GM23338 (cell line): ENCODE measurements around the gene ZMPSTE24.

Experiments
- CREB1 ChIP-seq: fragments of 250-450 bp; sonication (Bioruptor Pico); IDR thresholded peaks from 2 replicates; pipeline ENCODE4 v1.5.0; 2020; ENCODE audit warnings: low read depth, mild to moderate bottlenecking, moderate library complexity
- ETS1 ChIP-seq: IDR thresholded peaks from 2 replicates; pipeline ENCODE4 v1.6.1; 2016; ENCODE audit warnings: antibody characterized with exemption
- EZH2 ChIP-seq: fragments of 200-600 bp; sonication (generic); IDR thresholded peaks from one replicate; pipeline ENCODE4 v1.8.0; 2017; ENCODE audit warnings: antibody characterized with exemption, mild to moderate bottlenecking, low read depth; ENCODE audit not compliant: unreplicated experiment
- EZH2phosphoT487 ChIP-seq: fragments of 200-600 bp; sonication (generic); IDR thresholded peaks from one replicate; pipeline ENCODE4 v1.8.1; 2018; ENCODE audit warnings: antibody characterized with exemption; ENCODE audit not compliant: unreplicated experiment
- JUNB ChIP-seq: IDR thresholded peaks from one replicate; pipeline ENCODE4 v1.6.1; 2016; ENCODE audit warnings: antibody characterized with exemption; ENCODE audit not compliant: unreplicated experiment
- NANOG ChIP-seq: IDR thresholded peaks from 2 replicates; pipeline ENCODE4 v1.6.1; 2016; ENCODE audit warnings: antibody characterized with exemption, borderline replicate concordance
- POLR2AphosphoS5 ChIP-seq: IDR thresholded peaks from 2 replicates; pipeline ENCODE4 v1.6.1; 2016; ENCODE audit warnings: antibody characterized with exemption, low read depth
- REST ChIP-seq: IDR thresholded peaks from one replicate; pipeline ENCODE4 v1.6.1; 2018; ENCODE audit warnings: antibody characterized with exemption; ENCODE audit not compliant: unreplicated experiment
- ZNF114 ChIP-seq: fragments of 250-450 bp; sonication (Bioruptor Pico); IDR thresholded peaks from 2 replicates; pipeline ENCODE4 v1.5.0; 2020; ENCODE audit warnings: mild to moderate bottlenecking, moderate library complexity
- TF ChIP-seq, protein P1 (sequence below), 2 experiments: fragments of 200-600 bp in 1 of 2; sonication (generic) in 1 of 2; conservative IDR thresholded peaks; 2 replicates each; pipeline versions ENCODE4 v1.5.1 to v1.6.1; 2016 to 2017; ENCODE audit warnings: antibody characterized with exemption in 2 of 2, low read depth in 2 of 2, mild to moderate bottlenecking in 2 of 2, moderate library complexity in 1 of 2
- TF ChIP-seq, protein P2 (sequence below): fragments of 250-450 bp; sonication (Bioruptor Pico); IDR thresholded peaks from 2 replicates; pipeline ENCODE4 v1.5.0; 2020; ENCODE audit warnings: mild to moderate bottlenecking, moderate library complexity

DNA sequence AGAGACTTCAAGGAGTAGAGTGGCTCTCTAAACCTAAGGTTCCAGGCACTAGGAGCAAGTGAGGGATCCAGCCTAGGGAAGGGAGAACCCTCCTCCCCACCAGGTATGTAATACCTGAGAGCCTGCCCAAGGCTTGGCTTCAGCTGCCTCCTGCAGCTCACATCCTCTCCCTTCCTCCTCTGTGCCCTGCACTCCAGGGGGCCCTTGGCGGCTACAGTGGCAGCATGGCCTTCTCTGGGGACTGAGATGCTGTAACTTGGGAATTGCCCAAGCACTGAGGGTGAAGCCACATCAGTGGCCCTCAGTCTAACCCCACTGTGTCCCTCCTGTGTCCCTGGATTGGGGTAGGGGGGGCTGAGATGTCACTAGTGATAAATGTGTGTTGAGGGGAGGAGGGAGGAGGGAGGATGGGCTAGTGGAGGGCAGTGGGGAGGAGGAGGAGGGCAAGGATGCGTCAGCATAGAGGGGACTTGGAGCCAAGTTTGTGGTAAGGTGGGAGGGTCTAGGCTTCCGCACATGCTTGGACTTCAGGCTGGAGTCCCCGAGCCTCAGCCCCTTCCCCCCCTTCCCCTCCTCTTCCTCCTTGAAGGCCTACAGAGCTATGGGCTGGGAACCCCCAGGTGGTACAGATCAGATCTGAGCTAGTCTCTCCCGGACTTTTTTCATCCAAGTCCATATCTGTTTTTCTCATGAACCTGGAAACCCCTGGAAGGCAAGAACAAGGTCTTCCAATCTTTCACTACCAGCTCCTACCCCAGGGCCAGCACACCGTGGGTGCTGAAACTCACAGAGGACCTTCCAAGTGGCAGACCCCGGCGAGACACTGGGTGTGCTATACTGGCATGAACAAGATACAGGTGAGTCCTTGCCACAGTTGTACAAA, 41.6 kb downstream of the ZMPSTE24 start:
- TF ChIP-seq, protein P1, sequence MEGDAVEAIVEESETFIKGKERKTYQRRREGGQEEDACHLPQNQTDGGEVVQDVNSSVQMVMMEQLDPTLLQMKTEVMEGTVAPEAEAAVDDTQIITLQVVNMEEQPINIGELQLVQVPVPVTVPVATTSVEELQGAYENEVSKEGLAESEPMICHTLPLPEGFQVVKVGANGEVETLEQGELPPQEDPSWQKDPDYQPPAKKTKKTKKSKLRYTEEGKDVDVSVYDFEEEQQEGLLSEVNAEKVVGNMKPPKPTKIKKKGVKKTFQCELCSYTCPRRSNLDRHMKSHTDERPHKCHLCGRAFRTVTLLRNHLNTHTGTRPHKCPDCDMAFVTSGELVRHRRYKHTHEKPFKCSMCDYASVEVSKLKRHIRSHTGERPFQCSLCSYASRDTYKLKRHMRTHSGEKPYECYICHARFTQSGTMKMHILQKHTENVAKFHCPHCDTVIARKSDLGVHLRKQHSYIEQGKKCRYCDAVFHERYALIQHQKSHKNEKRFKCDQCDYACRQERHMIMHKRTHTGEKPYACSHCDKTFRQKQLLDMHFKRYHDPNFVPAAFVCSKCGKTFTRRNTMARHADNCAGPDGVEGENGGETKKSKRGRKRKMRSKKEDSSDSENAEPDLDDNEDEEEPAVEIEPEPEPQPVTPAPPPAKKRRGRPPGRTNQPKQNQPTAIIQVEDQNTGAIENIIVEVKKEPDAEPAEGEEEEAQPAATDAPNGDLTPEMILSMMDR (conservative IDR thresholded peaks at IDR 0.05; ENCODE audit: low read depth in 2 of 2) = no peak
- TF ChIP-seq CREB1 (CRISPR knock-in tag) = no peak
- no peak for TF ChIP-seq REST
- no peak for TF ChIP-seq EZH2
- TF ChIP-seq POLR2AphosphoS5 = no peak
- no peak for TF ChIP-seq EZH2phosphoT487
- no peak for TF ChIP-seq JUNB
- no peak for TF ChIP-seq ZNF114 (CRISPR knock-in tag)
- TF ChIP-seq, protein P2, sequence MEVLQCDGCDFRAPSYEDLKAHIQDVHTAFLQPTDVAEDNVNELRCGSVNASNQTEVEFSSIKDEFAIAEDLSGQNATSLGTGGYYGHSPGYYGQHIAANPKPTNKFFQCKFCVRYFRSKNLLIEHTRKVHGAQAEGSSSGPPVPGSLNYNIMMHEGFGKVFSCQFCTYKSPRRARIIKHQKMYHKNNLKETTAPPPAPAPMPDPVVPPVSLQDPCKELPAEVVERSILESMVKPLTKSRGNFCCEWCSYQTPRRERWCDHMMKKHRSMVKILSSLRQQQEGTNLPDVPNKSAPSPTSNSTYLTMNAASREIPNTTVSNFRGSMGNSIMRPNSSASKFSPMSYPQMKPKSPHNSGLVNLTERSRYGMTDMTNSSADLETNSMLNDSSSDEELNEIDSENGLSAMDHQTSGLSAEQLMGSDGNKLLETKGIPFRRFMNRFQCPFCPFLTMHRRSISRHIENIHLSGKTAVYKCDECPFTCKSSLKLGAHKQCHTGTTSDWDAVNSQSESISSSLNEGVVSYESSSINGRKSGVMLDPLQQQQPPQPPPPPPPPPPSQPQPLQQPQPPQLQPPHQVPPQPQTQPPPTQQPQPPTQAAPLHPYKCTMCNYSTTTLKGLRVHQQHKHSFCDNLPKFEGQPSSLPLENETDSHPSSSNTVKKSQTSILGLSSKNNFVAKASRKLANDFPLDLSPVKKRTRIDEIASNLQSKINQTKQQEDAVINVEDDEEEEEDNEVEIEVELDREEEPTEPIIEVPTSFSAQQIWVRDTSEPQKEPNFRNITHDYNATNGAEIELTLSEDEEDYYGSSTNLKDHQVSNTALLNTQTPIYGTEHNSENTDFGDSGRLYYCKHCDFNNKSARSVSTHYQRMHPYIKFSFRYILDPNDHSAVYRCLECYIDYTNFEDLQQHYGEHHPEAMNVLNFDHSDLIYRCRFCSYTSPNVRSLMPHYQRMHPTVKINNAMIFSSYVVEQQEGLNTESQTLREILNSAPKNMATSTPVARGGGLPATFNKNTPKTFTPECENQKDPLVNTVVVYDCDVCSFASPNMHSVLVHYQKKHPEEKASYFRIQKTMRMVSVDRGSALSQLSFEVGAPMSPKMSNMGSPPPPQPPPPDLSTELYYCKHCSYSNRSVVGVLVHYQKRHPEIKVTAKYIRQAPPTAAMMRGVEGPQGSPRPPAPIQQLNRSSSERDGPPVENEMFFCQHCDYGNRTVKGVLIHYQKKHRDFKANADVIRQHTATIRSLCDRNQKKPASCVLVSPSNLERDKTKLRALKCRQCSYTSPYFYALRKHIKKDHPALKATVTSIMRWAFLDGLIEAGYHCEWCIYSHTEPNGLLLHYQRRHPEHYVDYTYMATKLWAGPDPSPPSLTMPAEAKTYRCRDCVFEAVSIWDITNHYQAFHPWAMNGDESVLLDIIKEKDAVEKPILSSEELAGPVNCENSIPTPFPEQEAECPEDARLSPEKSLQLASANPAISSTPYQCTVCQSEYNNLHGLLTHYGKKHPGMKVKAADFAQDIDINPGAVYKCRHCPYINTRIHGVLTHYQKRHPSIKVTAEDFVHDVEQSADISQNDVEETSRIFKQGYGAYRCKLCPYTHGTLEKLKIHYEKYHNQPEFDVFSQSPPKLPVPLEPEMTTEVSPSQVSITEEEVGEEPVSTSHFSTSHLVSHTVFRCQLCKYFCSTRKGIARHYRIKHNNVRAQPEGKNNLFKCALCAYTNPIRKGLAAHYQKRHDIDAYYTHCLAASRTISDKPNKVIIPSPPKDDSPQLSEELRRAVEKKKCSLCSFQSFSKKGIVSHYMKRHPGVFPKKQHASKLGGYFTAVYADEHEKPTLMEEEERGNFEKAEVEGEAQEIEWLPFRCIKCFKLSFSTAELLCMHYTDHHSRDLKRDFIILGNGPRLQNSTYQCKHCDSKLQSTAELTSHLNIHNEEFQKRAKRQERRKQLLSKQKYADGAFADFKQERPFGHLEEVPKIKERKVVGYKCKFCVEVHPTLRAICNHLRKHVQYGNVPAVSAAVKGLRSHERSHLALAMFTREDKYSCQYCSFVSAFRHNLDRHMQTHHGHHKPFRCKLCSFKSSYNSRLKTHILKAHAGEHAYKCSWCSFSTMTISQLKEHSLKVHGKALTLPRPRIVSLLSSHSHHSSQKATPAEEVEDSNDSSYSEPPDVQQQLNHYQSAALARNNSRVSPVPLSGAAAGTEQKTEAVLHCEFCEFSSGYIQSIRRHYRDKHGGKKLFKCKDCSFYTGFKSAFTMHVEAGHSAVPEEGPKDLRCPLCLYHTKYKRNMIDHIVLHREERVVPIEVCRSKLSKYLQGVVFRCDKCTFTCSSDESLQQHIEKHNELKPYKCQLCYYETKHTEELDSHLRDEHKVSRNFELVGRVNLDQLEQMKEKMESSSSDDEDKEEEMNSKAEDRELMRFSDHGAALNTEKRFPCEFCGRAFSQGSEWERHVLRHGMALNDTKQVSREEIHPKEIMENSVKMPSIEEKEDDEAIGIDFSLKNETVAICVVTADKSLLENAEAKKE (CRISPR knock-in tag) = no peak
- no peak for TF ChIP-seq ETS1
- no peak for TF ChIP-seq NANOG
